HG02642 (cell line): Measurements from ENCODE around the gene CLK2.
"Not testable (repeated sequence)": the region's sequence is repeated elsewhere in the genome, so short reads cannot be mapped to it uniquely, and the experiment has no call there.

ENCODE experiments used
- ATAC-seq: cut with Tn5 transposase; IDR thresholded peaks from one replicate; pipeline ENCODE4 v1.9.1; 2021; ENCODE audit warnings: mild to moderate bottlenecking; ENCODE audit not compliant: unreplicated experiment, poor library complexity

Gene CLK2

DNA sequence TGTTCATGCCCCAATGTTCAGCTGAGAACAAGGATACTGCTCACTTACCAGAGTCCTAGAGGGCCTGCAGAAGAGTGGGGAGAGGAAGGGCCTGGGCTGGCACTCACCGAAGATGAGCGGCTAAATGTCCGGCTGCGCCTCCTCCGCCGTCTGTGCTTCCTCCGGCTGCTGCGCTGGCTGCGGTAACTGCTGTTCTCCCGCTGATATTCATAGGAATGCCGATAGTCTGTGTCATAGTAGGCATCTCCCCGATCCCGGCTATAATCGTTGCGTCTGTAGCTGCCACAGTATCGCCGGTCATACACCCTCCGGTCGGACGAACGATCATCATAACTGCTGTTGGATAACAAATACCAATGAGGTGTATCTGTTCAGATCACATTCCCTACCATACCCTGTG is 3.9 kb downstream of the CLK2 start:
- ATAC-seq: no peak

DNA sequence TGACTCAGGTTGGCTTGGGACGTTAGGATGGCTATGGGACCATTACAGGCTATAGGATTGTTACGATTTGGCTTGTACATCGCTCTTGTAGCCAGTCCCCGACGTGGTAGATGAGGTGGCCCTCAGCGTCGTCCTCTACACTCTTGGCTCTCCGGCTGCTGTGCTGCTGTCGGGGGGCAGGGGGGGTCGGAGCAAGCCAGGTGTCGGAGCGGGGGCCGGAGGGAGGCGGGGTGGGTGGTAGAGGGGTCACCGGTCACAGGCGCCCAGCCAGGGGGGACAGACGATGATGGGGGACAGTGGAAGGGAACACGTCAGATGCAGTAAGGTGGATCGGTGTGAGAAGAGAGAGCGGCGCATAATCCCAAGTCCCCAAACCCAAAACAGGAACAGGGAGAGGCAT is 4.7 kb downstream of the CLK2 start:
- ATAC-seq: no peak

DNA sequence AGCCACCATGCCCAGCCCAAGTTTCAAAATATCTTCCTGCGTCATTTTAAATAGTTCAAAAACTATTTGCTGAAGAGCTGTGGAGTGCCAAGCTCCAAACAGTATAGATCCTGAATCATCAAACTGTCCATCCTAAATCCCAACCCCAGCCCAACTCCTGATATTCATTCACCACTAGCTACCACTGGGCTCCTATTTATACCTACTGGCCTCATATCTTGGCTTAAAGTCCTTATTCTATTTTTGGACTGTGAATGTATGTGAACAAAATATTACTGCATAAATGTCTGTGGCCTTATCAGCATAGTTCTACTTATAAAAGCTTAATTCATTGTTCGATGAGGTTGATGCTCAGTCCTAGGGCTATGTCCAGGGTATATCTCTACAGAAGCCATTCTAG is 5.9 kb downstream of the CLK2 start:
- no peak for ATAC-seq

DNA sequence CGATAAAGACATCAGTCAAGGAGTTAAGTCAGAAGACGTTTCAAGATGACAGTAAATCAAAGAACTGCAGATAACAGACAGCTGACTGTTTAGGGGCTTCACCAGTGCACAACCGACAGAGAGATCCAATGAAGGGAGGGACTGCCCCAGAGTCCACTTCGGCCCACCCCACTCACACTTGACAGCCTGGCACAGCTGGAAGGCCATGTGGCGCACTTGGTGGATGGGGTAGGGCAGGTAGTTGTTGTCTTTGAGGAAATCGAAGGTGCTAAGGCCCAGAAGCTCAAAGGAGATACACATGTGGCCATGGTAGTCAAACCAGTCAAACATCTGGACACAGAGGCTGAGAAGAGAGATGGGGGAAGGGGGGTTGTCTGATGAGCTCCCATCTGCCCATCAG is 6.8 kb downstream of the CLK2 start:
- no peak for ATAC-seq

DNA sequence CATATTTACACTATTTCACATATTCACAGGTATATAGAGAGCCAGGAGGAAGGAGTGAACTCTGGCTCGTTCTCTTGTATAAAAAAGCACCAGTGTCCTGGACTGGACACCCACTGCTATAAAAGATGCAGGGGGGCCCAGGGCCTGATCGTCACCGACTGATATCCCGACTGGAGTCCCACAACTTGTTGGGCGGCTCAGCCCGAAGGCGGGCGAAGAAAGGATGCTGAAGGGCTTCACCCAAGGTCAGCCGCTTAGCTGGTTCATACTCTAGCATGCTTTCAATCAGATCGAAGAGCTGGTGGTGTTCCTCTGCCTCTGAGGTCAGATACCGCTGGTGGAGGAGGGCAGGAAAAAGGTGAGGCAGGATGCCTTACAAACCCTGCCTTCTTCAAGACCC is 10.2 kb downstream of the CLK2 start:
- no peak for ATAC-seq

DNA sequence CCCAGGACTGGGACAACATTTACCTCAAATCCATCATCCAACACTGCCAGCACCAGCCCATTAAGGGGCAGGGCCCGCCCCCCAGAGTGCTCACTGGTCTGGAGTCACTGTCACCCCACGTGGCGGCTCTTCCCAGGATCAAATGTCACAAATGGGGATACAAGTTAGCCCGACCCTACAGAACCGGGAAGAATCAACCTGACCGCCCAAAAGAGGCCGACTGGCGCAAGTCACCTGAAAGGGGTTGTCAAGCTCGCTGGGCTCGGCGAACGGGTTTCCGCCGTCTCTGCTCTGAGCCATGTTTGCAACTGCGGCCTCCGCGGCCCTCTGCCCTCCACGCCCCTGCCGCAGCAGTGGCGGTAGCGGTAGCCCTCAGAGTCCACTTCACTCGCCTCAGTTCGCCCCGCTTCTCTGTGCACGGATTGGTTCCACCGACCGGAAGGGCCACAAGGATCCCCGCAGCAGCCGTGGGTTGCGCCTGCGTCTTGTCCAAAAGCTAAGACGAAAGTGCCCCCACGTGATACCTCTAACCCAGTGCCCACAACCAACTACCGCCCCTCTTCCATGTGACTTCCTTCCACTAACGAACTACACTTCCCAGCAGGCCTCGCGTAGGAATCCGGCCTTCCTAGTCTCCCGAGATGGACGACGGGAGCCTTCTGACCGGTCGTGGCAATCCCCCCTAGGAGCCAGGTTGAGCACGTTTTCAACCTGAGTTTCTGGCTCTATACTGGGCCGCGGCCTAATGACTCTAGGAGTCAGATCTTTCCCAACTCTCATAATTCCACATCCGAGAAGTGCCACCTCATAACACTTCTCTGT is 11.2 kb downstream of the CLK2 start, which contains the start of gene SCAMP3:
Gene SCAMP3, minus strand, starts transcription at position 509 of the 822 bp plus-strand sequence. Its CDS starts 209 bp downstream, at position 300.
- peak; percentile 90 for ATAC-seq

DNA sequence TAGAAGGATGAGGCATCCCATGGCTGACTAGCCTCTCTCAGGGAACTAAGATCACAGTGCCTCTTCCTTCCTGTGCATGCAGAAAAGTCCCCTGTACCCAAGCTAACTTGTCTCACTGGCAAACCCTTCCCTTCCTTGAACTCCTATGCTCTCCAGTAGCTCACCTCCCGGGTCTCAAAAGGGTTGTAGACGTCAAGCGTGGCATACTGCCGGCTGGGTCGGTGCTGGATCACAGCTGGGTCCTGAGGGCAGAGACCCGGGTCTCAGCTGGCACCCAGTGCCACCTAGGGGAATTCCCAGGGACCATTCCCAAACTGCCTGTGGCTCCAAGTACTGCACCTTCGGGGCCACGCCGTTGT is 11.8 kb downstream of the CLK2 start:
- peak; percentile 9 for ATAC-seq

DNA sequence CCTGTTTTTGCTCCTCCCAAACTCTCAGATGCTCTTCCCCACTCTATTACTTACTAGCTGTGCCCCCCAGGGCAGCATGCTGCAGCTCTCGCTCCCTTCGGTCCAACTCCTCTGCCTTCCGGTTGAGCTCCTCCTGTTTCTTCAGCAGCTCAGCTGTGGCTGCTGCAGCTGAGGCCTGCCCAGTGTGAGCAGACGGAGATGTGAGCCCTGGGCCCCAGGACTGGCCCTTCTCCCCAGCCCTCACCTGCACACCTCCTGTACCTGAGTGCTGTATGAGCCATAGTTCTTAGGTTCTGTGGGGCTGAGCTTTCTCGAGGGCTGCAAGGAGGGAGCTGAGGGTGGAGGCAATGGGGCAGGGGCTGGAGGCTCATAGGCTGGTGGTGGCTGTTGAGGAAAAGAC is 13.0 kb downstream of the CLK2 start:
- ATAC-seq: no peak

DNA sequence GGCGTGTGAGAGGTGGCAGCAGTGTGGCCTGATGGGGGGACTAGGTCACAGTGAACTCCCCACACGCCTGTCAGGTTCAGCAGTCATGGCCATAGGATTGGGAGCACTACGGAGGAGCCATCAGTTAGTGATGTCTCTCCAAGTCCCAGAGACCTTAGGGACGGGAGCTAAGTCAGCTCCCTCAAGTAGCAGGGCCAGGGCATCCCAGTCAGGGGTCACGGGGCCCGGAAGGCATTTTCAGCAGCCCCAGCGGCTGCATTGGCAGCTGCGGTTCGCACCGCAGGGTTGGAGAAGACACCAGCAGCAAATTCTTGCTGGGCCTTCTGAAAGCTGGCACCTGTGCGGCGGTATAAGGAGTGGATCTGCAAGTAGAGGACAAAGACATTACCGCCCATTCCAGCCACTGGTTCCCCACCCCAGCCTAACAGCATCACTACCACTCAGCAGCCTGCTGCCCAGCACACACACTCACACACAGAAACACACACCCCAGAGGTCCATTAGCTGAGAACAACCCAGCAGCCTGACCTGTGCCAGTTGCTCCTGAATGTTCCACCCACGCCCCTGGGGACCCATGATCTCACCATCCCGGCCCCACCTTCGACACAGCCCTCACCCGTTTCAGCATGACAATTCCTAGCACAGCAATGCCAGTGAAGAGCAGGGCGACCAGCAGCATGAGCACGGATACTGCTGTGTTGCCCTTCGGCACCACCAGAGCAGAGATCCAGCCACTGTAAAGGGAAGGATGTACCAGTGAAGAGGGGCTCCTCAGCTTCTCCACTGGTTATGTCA is 17.0 kb downstream of the CLK2 start:
- no peak for ATAC-seq

DNA sequence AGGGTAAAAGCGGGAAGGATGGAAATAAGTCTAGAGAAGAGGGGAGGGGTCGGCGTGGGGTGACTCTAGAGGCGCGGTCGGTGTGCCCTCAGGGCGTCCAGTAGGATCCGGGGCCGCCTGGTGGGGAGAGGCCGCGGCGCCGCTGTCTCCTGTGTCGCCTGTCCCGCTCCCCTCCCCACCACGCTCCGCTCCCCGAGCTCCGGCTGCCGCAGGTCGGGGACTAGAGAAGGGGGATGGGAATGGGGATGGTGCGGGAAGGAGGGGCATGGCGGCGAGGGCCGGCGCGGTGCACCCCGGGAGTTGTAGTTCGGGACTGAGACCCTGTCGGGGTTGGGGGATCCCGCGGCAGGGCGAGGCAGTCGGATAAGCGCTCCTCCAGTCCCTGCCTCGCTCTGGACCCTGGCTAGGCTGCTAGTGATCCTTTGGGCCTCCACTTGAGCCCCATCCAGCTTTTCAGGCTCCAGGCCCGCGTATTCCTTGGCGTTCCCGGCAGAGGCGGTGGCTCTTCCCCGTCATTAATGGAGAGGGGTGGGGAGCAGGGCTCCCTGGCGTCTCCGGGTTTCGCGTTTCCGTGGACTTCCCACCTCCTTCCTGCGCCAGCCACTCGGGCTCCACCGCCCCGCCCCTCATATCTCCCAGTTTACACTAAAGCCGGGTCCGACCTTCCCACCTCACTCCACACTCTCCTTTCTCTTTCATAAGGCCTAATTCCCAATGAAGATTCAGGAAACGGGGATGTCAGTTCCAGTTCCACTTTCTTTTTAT is 17.9 kb downstream of the CLK2 start, which contains the start of gene ENTREP3:
Gene ENTREP3, minus strand, starts transcription at position 241 of the 765 bp plus-strand sequence. CDS start 606 bp downstream, outside the sequence.
- peak; percentile 57 for ATAC-seq

DNA sequence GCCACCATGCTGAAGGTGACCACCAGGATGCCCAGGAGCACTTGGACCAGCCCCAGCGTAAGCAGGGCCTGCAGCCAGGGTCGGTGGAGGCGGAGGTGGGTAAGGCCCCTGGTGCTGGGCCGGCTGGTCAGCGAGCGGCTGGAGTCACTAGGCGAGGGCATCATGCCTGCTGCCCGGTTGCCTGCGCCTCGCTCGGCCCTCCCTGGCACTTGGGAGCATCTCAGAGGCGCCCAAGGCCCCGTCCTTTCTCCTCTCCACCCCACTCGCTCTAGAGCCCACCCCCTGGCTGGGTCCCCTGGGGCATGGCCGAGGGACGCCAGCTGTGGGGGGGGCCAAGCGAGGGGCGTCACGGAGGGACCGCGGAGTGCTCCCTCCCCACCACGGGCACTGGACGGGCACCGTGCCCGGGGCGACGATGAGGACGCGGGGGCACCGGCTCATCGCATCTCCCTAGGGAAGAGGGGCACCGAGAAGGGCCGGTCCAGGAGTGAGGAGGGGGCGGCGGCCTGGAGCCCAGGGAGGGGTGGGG is 18.5 kb downstream of the CLK2 start:
- no peak for ATAC-seq

DNA sequence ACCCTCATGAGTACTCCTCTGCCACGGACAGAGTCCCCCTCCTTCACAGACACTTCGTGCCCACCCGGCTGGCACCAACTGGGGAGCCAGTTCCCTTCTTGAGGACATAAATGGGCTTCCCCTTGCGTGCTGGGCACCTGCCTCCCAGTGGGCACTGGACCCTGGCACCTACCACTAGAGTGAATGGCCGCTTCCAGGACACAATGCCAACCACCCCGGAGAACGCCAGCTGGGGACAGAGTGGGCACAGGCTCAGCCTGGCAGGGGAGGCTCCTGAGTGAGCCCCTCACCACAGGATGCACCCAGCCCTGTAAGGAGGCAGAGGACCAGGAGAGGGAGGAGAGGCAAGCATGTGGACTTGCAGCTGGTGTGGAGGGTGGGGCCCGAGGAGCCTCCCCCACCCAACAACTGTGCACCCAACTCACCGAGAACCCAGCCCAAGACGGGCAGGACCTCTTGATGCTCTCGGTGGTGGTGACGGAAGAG is 19.0 kb downstream of the CLK2 start:
- ATAC-seq: no peak

DNA sequence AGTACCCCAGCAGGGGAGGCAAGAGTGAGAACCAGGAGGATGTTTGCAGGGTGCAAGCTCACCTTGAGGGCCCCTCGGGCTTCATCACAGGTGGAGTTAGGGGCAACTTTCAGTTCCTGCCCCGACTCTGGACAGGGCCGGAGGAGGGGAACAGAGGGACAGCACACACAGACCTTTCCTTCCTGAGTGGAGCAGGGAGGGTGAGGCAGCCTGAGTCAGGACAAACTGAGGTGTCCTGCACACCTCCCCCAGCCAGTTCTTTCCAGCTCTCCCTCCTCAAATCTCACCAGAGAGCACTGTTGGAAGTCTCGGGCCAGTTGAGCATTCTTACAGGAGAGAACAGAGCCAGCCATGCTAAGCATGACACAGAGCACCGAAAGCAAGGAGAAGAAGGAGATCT is 19.5 kb downstream of the CLK2 start:
- no peak for ATAC-seq

DNA sequence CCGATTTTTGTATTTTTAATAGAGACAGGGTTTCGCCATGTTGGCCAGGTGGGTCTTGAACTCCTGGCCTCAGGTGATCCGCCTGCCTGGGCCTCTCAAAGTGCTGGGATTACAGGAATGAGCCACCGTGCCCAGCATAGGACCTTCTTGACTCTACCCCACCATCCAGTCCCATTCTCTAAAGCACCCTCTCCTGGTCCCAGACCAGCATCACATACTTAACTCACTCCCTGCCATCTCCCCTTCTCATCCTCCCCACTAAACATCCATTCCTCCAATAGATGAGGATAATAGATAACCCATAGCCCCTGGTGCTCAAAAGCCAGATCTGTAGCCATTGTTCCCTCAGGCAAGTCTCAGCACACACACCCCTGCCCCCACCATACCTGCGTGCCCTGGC is 20.1 kb downstream of the CLK2 start:
- no peak for ATAC-seq

DNA sequence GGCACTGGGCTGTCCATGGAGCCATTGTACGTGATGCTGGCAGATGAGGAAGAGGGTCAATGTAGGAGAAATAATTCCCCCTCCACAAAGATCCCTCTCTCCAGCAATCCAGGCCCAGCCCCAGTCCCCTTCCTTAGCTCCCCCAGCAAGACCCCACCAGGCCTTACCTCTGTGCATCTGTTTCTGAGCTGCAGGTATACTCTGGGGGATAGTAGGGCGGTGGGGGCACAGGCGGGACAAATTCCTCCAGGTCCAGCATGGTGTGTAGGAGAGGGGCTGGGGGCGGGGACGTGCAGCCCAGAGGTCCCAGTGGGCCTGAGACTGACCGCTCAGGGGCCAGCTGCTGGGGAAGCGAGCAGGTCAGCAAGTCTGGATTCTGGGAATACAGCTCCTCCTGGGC is 21.7 kb downstream of the CLK2 start:
- ATAC-seq: no peak

DNA sequence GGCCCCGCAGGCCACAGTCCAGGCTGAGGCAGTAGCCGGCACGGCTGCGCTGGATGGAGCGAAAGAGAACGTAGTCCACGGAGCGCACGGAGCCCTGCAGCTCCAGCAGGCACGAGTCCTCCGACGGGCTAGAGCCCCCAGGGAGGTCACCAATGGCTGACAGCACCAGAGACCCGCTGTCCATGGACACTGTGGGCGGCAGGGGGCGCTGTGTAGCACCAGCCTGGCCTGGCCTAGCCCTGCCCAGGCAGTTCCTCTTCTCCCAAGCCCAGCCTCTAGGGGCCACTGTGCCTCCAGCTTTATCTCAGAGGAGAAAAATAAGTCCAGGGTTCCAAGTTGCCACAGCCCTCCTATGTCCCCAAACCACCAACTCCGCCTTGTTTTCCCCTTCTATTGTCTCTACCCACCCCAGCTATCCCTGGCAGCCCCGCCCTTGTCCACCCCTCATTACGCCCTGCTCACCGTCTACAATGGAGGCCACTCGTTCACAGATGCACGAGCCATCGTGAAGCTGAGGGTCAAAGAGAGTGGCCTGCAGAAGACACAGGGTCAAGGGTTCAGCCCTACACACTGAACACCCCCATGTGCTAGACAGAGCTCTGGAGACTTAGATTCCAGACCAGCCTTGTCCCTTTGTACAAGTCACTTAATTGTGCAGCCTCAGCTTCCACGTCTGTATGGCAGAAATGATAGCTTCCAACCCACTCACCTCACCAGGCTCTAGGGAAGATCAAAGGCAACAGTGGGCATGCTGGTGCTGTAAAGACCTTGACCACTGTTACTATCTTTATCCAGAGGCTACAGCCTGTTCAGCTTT is 22.5 kb downstream of the CLK2 start:
- ATAC-seq: peak; percentile 86

DNA sequence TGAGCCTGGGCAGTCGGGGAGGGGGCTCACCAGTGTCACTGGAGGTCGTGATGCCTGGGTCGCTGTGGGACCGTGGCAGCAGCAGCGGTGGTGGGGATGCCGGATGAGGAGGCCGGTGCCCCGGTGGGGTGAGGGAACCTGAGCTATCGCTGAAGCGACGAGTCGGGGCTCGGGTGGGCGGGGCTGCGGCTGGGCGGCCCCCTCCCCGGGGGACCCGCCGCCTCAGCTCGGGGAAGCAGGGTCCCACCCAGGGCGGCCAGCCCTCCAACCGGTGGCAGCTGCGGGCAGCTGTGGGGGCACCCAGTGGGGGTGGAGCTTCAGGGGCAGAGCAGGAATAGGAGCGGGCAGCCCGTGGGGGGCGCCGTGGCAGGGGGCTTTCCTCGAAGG is 23.1 kb downstream of the CLK2 start:
- peak; percentile 19 for ATAC-seq

DNA sequence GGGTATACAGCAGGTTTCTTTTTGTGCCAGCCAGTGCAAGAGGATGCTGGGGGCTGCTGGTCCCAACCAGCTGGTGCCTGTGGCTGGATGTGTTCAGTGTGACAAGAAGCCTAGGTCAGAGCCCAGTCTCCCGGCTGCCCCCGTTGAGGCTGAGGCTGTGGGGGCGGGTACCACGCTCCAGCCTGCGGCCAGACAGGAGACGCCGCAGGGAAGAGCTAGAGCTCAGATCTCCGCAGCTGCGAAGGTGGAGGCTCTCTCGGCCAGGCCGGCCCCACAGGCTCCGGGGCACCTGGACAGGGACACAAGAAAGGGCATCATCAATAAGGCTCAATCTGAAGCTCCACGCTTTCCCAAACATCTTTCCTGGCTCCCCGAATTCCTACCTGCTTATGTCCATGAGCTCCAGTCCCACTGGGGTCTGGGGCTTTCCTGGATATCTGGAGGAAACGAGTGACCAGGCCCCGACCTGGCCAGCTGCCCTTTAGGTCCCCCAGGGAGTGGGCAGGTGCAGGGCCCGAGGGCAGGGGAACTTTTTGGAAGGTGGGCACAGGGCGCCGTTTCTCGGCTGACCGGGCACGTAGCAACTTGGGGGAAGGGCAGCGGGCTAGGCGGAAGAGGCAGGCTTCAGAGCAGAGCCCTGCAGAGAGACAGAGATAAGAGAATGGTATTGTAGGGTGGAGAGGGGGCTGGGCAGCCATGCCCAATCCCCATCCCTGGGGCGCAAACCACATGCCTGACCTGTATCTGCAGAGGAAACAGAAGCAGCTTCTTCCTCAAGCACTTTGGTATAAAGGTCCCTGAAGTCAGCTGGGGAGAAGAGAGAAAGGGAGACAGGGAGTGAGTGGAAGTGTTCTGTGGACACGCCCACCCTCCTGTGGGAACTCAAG is 25.4 kb downstream of the CLK2 start:
- no peak for ATAC-seq

DNA sequence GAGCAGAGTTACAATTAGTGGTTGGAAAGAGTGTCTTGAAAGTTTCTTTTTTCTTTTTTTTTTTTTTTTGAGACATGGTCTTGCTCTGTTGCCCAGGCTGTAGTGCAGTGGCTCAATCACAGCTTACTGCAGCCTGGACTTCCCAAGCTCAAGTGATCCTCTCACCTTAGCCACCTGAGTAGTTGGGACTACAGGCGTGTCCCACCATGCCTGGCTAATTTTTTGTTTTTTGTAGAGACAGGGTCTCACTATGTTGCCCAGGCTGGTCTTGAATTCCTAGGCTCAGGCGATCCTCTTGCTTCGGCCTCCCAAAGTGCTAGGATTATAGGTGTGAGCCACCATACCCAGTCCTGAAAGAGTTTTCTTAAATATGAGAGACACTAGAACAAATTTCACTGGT is 26.5 kb downstream of the CLK2 start:
- ATAC-seq: not testable (repeated sequence)
